Lung (tissue), 12 donors: Measurements from ENCODE around the gene GLI3. TPM values are rescaled to one million over a fixed set of nuclear protein-coding genes. Genes with fewer than 3 reads are reported as not detected.
"Not testable (repeated sequence)": the region's sequence is repeated elsewhere in the genome, so short reads cannot be mapped to it uniquely, and the experiment has no call there.

ENCODE experiments used
- ATAC-seq: fragments of 200-7000 bp; cut with Tn5 transposase; one replicate; pipeline ENCODE4 v1.9.1; 2020; ENCODE audit warnings: moderate number of reproducible peaks; ENCODE audit not compliant: insufficient read depth, low FRiP score
- DNase-seq, 3 donors: peaks; one replicate each; pipeline ENCODE4 v3.0.0-alpha.2; 2013 to 2017
- H3K27ac ChIP-seq, 2 donors: one replicate each; pipeline ENCODE4 v1.5.1; 2013; ENCODE audit warnings: mild to moderate bottlenecking in 2 of 2, moderate library complexity in 2 of 2, control low read depth in 1 of 2, inconsistent platforms in 1 of 2, low read depth in 1 of 2, low read length in 1 of 2
- H3K27me3 ChIP-seq, 3 donors: one replicate each; pipeline ENCODE4 v1.5.1; 2013; ENCODE audit warnings: low read length in 2 of 3; ENCODE audit not compliant: control insufficient read depth in 3 of 3, insufficient read depth in 3 of 3
- H3K36me3 ChIP-seq, 4 donors: one replicate each; pipeline ENCODE4 v1.5.1; 2013; ENCODE audit warnings: low read length in 4 of 4, mild to moderate bottlenecking in 1 of 4, moderate library complexity in 1 of 4; ENCODE audit not compliant: control insufficient read depth in 4 of 4, insufficient read depth in 4 of 4
- H3K4me1 ChIP-seq, 5 donors: one replicate each; pipeline ENCODE4 v1.5.1; 2013; ENCODE audit warnings: low read length in 5 of 5, mild to moderate bottlenecking in 2 of 5, moderate library complexity in 1 of 5; ENCODE audit not compliant: control insufficient read depth in 5 of 5, insufficient read depth in 5 of 5
- H3K4me3 ChIP-seq: one replicate; pipeline ENCODE4 v1.5.1; 2013; ENCODE audit warnings: mild to moderate bottlenecking, control low read depth, moderate library complexity
- H3K9ac ChIP-seq, 2 donors: one replicate each; pipeline ENCODE4 v1.5.1; 2013; ENCODE audit warnings: low read length in 2 of 2, control low read depth in 1 of 2; ENCODE audit not compliant: insufficient read depth in 1 of 2
- H3K9me3 ChIP-seq, 4 donors: one replicate each; pipeline ENCODE4 v1.5.1; 2013; ENCODE audit warnings: low read length in 3 of 4, mild to moderate bottlenecking in 1 of 4, moderate library complexity in 1 of 4; ENCODE audit not compliant: control insufficient read depth in 4 of 4, insufficient read depth in 3 of 4
- CTCF ChIP-seq: IDR thresholded peaks from 2 replicates; pipeline ENCODE4 v1.5.1; 2012; ENCODE audit warnings: mild to moderate bottlenecking; ENCODE audit errors: control extremely low read depth, extremely low read depth
- WGBS, 2 donors: extraction: QIAGEN DNeasy Blood & Tissue Kit; methylation state at CpG; one replicate each; pipeline ENCODE4 v1.1.7; 2013; 5-methylcytosine and 5-hydroxymethylcytosine counted together
- polyA plus RNA-seq, 2 donors: library from polyadenylated mRNA; stranded (reverse); fragments of 200-250 nt; gene quantifications; one replicate each; pipeline ENCODE4 v1.2.1, GENCODE V29; 2013
- total RNA-seq, 2 donors: library from RNA; depleted of rRNA in 1 of 2; stranded (reverse); fragments of >200 nt in 1 of 2; gene quantifications; one replicate each; pipeline ENCODE4 v1.2.1, GENCODE V29; 2014 to 2021
- donor health status: control.
- donor health status: control.
- donor health status: Bipolar disorder and iron deficiency.
- donor health status: healthy.
- donor health status: DM: yes; HTN: yes; CAD: no.

Gene GLI3
- total and polyA plus RNA-seq, 4 donors: 2.0 to 23.4 (median 10.3) TPM

- DNase-seq (no peak), ATAC-seq (no peak)
- Histone ChIP-seq H3K36me3 (peaks cover 0 to 7% (median 0%) of the 10 kb centered on the region in 4 donors), H3K4me1 (peaks cover 0 to 5% (median 0%) of the 10 kb centered on the region in 5 donors), H3K9ac (no peak overlapping the region), H3K9me3 (no peaks in the 10 kb centered on the region), H3K27me3 (no peaks in the 10 kb centered on the region), H3K4me3 (no peak overlapping the region), H3K27ac (no peak overlapping the region)
- TF ChIP-seq CTCF: no peak
- WGBS, 2 donors: 93 to 95% methylated on average over 3 of the region's 3 CpGs
These were observed 26.7 kb downstream of the GLI3 start for GRCh38 chr7:42210333-42210732.

- H3K4me3 ChIP-seq, DNase-seq, H3K9me3 ChIP-seq, H3K27me3 ChIP-seq, ATAC-seq, H3K9ac ChIP-seq, H3K36me3 ChIP-seq, H3K27ac ChIP-seq, H3K4me1 ChIP-seq: not testable (repeated sequence)
These were observed 27.9 kb downstream of the GLI3 start for GRCh38 chr7:42209085-42209484.

- Histone ChIP-seq H3K27me3 (no peaks in the 10 kb centered on the region), H3K9me3 (no peaks in the 10 kb centered on the region), H3K4me1 (peaks cover 0 to 5% (median 0%) of the 10 kb centered on the region in 5 donors), H3K4me3 (no peak overlapping the region), H3K27ac (no peak overlapping the region), H3K36me3 (peaks cover 0 to 7% (median 0%) of the 10 kb centered on the region in 4 donors), H3K9ac (no peak overlapping the region)
- no peak for ATAC-seq
- no peak for DNase-seq
- TF ChIP-seq CTCF: no peak
These were observed 28.4 kb downstream of the GLI3 start for GRCh38 chr7:42208572-42208971.

- no peak overlapping the region for H3K9ac ChIP-seq
- H3K9me3 ChIP-seq: no peaks in the 10 kb centered on the region
- no peaks in the 10 kb centered on the region for H3K27me3 ChIP-seq
- no peak for DNase-seq
- H3K36me3 ChIP-seq: peaks cover 0 to 4% (median 0%) of the 10 kb centered on the region in 4 donors
- H3K4me1 ChIP-seq: peaks cover 0 to 5% (median 0%) of the 10 kb centered on the region in 5 donors
- H3K27ac ChIP-seq: no peak overlapping the region
- no peak for ATAC-seq
- no peak overlapping the region for H3K4me3 ChIP-seq
- 80 to 83% methylated on average over 2 of the region's 2 CpGs for WGBS, 2 donors
- no peak for TF ChIP-seq CTCF
These were observed 29.6 kb downstream of the GLI3 start for GRCh38 chr7:42207420-42207819.
